T-cell (primary cell): ENCODE results near the gene ANKH. TPM values are rescaled to one million over a fixed set of nuclear protein-coding genes. Genes with fewer than 3 reads are reported as not detected.
A peak's percentile ranks its signal among the peaks of the same experiment; 100 is the strongest.

Experiments used
- ATAC-seq, 4 experiments: fragments of 200-7000 bp in 3 of 4; fragments of 150-1000 bp in 1 of 4; cut with Tn5 transposase; replicated peaks in 1 of 4; 1 replicate in 3 of 4; 2 replicates in 1 of 4; pipeline ENCODE4 v1.10.0; 2021; ENCODE audit warnings: moderate library complexity in 3 of 4, mild to moderate bottlenecking in 2 of 4, moderate number of reproducible peaks in 1 of 4
- CTCF ChIA-PET, 2 donors: fragments of 300-600 bp; sonication (Branson Sonifier 250); formaldehyde crosslinking; loops; one replicate each; lab custom pipeline; 2022; ENCODE audit warnings: antibody characterized with exemption in 2 of 2; lab: Charles Lee
- POLR2A ChIA-PET, 2 donors: fragments of 300-600 bp; sonication (Branson Sonifier 250); formaldehyde crosslinking; loops; one replicate each; lab custom pipeline; 2022; ENCODE audit warnings: antibody characterized with exemption in 2 of 2; lab: Charles Lee
- DNase-seq, 35 experiments: peaks; one replicate each; pipeline versions ENCODE4 v3.0.0 to v3.0.0-alpha.2; 2013 to 2023
- H3K27ac ChIP-seq: one replicate; pipeline ENCODE4 v1.5.1; 2013; ENCODE audit warnings: low read length
- H3K27me3 ChIP-seq, 2 experiments: replicated peaks in 1 of 2; 1 replicate in 1 of 2; 2 replicates in 1 of 2; pipeline versions ENCODE4 v1.6.1 to v1.7.0; 2013; ENCODE audit warnings: low read length in 1 of 2, mixed read lengths in 1 of 2; ENCODE audit not compliant: control insufficient read depth in 2 of 2, insufficient read depth in 2 of 2; ENCODE audit errors: extremely low read depth in 1 of 2
- H3K36me3 ChIP-seq, 2 donors: 1 replicate in 1 of 2; 2 replicates in 1 of 2; pipeline versions ENCODE4 v1.6.1 to v1.7.0; 2013; ENCODE audit warnings: low read length in 1 of 2; ENCODE audit not compliant: control insufficient read depth in 2 of 2, insufficient read depth in 1 of 2; ENCODE audit errors: extremely low read depth in 1 of 2
- H3K4me1 ChIP-seq, 2 experiments: 1 replicate in 1 of 2; 2 replicates in 1 of 2; pipeline versions ENCODE4 v1.6.1 to v1.7.0; 2013; ENCODE audit warnings: low read length in 2 of 2, mixed read lengths in 1 of 2; ENCODE audit not compliant: insufficient read depth in 2 of 2, control insufficient read depth in 1 of 2; ENCODE audit errors: extremely low read depth in 1 of 2
- H3K4me3 ChIP-seq, 2 donors: 1 replicate in 1 of 2; 2 replicates in 1 of 2; pipeline versions ENCODE4 v1.5.1 to v1.7.0; 2013; ENCODE audit warnings: mild to moderate bottlenecking in 2 of 2, low read length in 1 of 2, moderate library complexity in 1 of 2; ENCODE audit not compliant: control insufficient read depth in 1 of 2; ENCODE audit errors: extremely low read depth in 1 of 2
- H3K9me3 ChIP-seq: 2 replicates; pipeline ENCODE4 v1.7.0; 2013
- H3K27ac Mint-ChIP-seq, 2 donors: one replicate each; pipeline ENCODE4 v1.8.0; 2020 to 2021; ENCODE audit warnings: mild to moderate bottlenecking in 2 of 2, mixed read lengths in 2 of 2
- H3K27me3 Mint-ChIP-seq, 2 donors: one replicate each; pipeline ENCODE4 v1.8.0; 2021 to 2022; ENCODE audit warnings: mixed read lengths in 2 of 2
- H3K36me3 Mint-ChIP-seq: one replicate; pipeline ENCODE4 v1.8.0; 2021; ENCODE audit warnings: mixed read lengths
- H3K4me1 Mint-ChIP-seq, 3 donors: one replicate each; pipeline ENCODE4 v1.8.0; 2020 to 2022; ENCODE audit warnings: mixed read lengths in 3 of 3, mild to moderate bottlenecking in 1 of 3
- H3K4me3 Mint-ChIP-seq, 3 donors: one replicate each; pipeline ENCODE4 v1.8.0; 2020 to 2022; ENCODE audit warnings: mild to moderate bottlenecking in 3 of 3, mixed read lengths in 3 of 3, moderate library complexity in 3 of 3
- H3K9me3 Mint-ChIP-seq, 3 donors: one replicate each; pipeline ENCODE4 v1.8.0; 2020 to 2022; ENCODE audit warnings: mixed read lengths in 3 of 3
- WGBS: methylation state at CpG from one replicate; pipeline ENCODE4 v1.1.5; 2013; ENCODE audit warnings: missing lambda C conversion rate; ENCODE audit not compliant: insufficient coverage; 5-methylcytosine and 5-hydroxymethylcytosine counted together
- total RNA-seq, 35 experiments: library from RNA in 6 of 35; stranded (reverse) in 6 of 35; fragments of 120-200 nt in 1 of 35; gene quantifications; one replicate each; pipeline versions ENCODE4 v1.2.1 to v1.2.4 and lab custom pipeline; 2013 to 2026

The ANKH gene
- total RNA-seq, 5 donors from 2014 or later (not counting 1 experiment from before 2014, with no cell fraction given) = 98.9 to 200 (median 167) TPM

DNA sequence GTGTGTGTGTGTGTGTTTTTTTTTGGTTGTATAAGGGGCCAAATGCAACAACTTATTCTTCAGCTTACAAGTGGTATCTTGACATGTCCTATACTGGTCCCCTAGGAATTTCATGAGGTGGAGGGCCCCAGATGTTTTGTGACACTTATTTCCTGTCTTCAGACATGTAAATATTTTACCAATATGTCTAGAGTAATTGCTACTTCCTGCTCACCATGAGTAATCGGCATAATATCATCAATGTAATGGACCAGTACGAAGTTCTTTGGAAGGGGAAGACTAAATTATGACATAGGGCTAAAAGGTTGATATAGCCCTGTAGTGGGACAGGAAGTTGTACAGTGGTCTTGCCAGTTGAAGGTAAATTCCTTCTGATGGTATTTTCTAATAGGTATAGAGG is 210.7 kb downstream of the ANKH start:
- Mint-ChIP-seq H3K9me3 (no peaks in the 10 kb centered on the region), H3K4me3 (no peak overlapping the region), H3K27me3 (no peaks in the 10 kb centered on the region), H3K4me1 (peaks cover 23 to 44% (median 27%) of the 10 kb centered on the region in 3 donors), H3K36me3 (no peaks in the 10 kb centered on the region), H3K27ac (no peak overlapping the region)
- DNase-seq = no peak
- CTCF ChIA-PET = interaction anchor here (0.5 to 1.9 kb wide), 6 partner anchors 10 to 219 kb away, joined by 3 to 10 read pairs (median 4); no protein-coding TSS in a partner anchor
- Histone ChIP-seq H3K27me3 (no peaks in the 10 kb centered on the region), H3K9me3 (no peaks in the 10 kb centered on the region), H3K27ac (no peak overlapping the region), H3K36me3 (no peaks in the 10 kb centered on the region), H3K4me3 (no peak overlapping the region), H3K4me1 (peaks cover 10 to 14% of the 10 kb centered on the region in 2 experiments)
- 73% methylated on average over 1 of the region's 2 CpGs for WGBS
- no peak for ATAC-seq
- POLR2A ChIA-PET = interaction anchor here (0.6 kb wide), 2 partner anchors 12 to 1815 kb away, joined by 7 read pairs; no protein-coding TSS in a partner anchor

DNA sequence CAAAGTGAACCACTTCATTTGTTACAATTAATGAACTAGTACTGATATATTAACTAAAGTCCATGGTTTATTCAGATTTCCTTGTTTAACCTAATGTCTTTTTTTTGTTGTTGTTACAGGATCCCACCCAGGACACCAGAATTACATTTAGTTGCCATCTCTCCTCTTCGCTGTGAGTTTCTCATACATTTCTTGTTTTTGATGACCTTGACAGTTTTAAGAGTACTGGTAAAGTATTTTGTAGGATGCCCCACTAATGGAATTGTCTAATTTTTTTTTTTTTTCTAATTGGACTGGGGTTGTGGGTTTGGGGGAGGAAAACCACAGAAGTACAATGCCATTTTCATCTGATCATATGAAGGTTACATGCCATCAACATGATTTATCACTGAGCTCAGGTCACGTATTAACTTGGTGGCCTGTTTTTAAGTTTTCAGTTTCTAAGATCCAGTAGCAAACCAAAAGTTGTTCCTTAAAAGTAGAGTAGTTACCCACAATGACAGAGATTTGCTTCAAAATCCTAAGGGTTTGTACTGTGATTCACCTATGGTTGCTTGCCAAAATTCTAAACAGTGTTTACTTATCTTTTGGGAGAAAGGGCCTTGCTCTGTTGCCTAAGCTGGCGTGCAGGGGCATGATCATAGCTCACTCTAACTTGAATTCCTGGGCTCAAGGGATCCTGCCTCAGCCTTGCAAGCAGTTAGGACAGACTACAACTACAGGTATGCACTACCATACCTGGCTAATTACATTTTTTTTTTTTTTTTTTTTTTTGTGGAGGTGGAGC is 211.6 kb downstream of the ANKH start:
- DNase-seq (no peak), ATAC-seq (no peak)
- Mint-ChIP-seq H3K36me3 (no peaks in the 10 kb centered on the region), H3K27me3 (no peaks in the 10 kb centered on the region), H3K4me3 (no peak overlapping the region), H3K27ac (no peak overlapping the region), H3K4me1 (peaks cover 20 to 42% (median 25%) of the 10 kb centered on the region in 3 donors), H3K9me3 (no peaks in the 10 kb centered on the region)
- Histone ChIP-seq H3K27me3 (no peaks in the 10 kb centered on the region), H3K36me3 (no peaks in the 10 kb centered on the region), H3K4me3 (no peak overlapping the region), H3K9me3 (no peaks in the 10 kb centered on the region), H3K27ac (no peak overlapping the region), H3K4me1 (peaks cover 8 to 12% of the 10 kb centered on the region in 2 experiments)
- WGBS = 86% methylated on average over 1 of the region's 3 CpGs
- CTCF ChIA-PET = interaction anchor here (0.5 to 1.1 kb wide), 7 partner anchors 9 to 321 kb away, joined by 3 to 8 read pairs (median 3); no protein-coding TSS in a partner anchor
- POLR2A ChIA-PET = interaction anchor here (0.6 kb wide), 2 partner anchors 13 to 1816 kb away, joined by 7 read pairs; no protein-coding TSS in a partner anchor

DNA sequence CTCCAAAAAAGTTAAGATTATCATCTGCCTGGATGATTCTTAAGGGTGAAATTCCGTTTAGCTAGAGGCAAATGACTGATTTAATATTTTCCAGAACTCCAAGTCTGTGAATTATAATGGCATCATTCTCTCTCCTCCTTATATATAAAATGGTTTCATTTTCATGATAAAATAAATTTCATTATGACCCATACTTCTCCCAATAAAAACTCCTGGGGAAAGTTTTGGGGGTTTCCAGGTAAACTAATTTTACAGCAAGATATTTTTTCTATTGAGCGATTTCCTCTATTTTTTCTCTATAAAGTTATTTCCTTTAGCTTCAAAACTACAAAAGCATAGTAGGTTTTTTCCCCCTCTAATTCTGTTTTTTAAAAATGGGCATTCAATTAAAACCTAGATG is 214.7 kb downstream of the ANKH start:
- no peak for ATAC-seq
- H3K4me3 ChIP-seq = no peak overlapping the region
- H3K27me3 ChIP-seq = no peaks in the 10 kb centered on the region
- Mint-ChIP-seq H3K4me3 (no peak overlapping the region), H3K27ac (no peak overlapping the region), H3K36me3 (no peaks in the 10 kb centered on the region), H3K9me3 (no peaks in the 10 kb centered on the region), H3K4me1 (peaks cover 7 to 19% (median 18%) of the 10 kb centered on the region in 3 donors), H3K27me3 (peaks cover 0 to under 1% of the 10 kb centered on the region in 2 donors)
- no CpG with 5 or more reads among the region's 2 CpGs for WGBS
- peaks cover 2% of the 10 kb centered on the region in 2 experiments for H3K4me1 ChIP-seq
- no peaks in the 10 kb centered on the region for H3K9me3 ChIP-seq
- no peak overlapping the region for H3K27ac ChIP-seq
- POLR2A ChIA-PET = interaction anchor here in 1 of 2 donors (0.5 kb wide), 1 partner anchor 281 kb away, joined by 4 read pairs; no protein-coding TSS in a partner anchor
- CTCF ChIA-PET = interaction anchor here (1.0 to 1.4 kb wide), 6 partner anchors 8 to 258 kb away, joined by 3 to 9 read pairs (median 4); no protein-coding TSS in a partner anchor
- no peak for DNase-seq
- H3K36me3 ChIP-seq = no peaks in the 10 kb centered on the region

DNA sequence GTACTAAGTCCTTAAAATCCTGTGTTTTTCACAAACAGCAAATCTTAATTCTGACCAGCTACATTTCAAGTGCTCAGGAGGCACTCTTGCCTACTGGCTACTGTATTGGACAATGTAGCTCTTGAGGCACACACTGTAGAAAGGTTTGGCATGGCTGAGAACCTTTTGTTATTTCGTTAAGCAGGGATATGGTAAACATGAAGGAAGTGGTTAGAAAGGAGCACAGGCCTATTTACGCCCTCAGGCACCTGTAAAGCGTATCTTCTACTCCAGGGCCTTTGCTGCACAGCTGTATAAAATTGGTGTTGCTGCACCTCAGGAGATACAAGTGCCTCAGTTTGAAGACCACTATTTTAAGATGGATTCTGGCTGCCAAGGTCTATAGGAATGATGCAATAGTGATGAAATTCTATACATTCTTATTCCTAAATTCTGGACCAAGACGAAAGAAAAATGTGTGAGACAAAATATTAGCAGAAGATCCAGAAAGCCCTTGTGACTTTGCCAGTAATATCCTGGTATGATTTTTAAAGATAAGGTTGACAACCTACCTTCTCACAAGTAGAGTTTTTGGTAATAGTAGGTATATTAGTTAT is 216.3 kb downstream of the ANKH start:
- Mint-ChIP-seq H3K27me3 (peaks cover 0 to 4% of the 10 kb centered on the region in 2 donors), H3K9me3 (no peaks in the 10 kb centered on the region), H3K27ac (no peak overlapping the region), H3K4me3 (no peak overlapping the region), H3K36me3 (no peaks in the 10 kb centered on the region), H3K4me1 (peaks cover 7 to 13% (median 11%) of the 10 kb centered on the region in 3 donors)
- 0% methylated on average over 1 of the region's 4 CpGs for WGBS
- H3K27me3 ChIP-seq = no peaks in the 10 kb centered on the region
- H3K36me3 ChIP-seq = no peaks in the 10 kb centered on the region
- ChIA-PET POLR2A (no interaction called here), CTCF (interaction anchor here (0.9 to 1.7 kb wide), 6 partner anchors 10 to 305 kb away, joined by 3 to 4 read pairs (median 3); no protein-coding TSS in a partner anchor)
- peak in 3 of 4 experiments; percentile 43 to 71 (median 47) for ATAC-seq
- no peak overlapping the region for H3K4me3 ChIP-seq
- no peaks in the 10 kb centered on the region for H3K4me1 ChIP-seq
- H3K9me3 ChIP-seq = no peaks in the 10 kb centered on the region
- DNase-seq = no peak
- H3K27ac ChIP-seq = no peak overlapping the region

Other genes starting within 250 kb of the ANKH start
- 10 to 100 TPM; 57.6 to 67.1 (median 61.2) TPM for gene OTULIN, start 207.1 kb downstream of the ANKH start, total RNA-seq